HepG2 (cell line): ENCODE measurements around the gene AMDHD1.

Experiments
- CEBPG ChIP-seq: IDR thresholded peaks from 2 replicates; pipeline ENCODE4 v1.6.1; 2016
- CREB1 ChIP-seq, 2 experiments: fragments of 450-650 bp in 1 of 2; IDR thresholded peaks; 2 replicates each; pipeline ENCODE4 v1.6.1; 2016 to 2017; ENCODE audit warnings: control low read depth in 1 of 2, mild to moderate bottlenecking in 1 of 2, missing compliant biosample characterization in 1 of 2, missing genetic modification characterization in 1 of 2
- CTCF ChIP-seq: sonication (generic); formaldehyde crosslinking; IDR thresholded peaks from 2 replicates; pipeline ENCODE4 v1.5.0; 2020; ENCODE audit warnings: mild to moderate bottlenecking, missing genetic modification reagents, moderate library complexity
- MEIS2 ChIP-seq: sonication (generic); formaldehyde crosslinking; IDR thresholded peaks from 2 replicates; pipeline ENCODE4 v1.9.0; 2021; ENCODE audit warnings: mild to moderate bottlenecking, missing genetic modification reagents
- NFE2L1 ChIP-seq: sonication (generic); formaldehyde crosslinking; IDR thresholded peaks from 2 replicates; pipeline ENCODE4 v1.4.0; 2020; ENCODE audit warnings: missing genetic modification reagents, mild to moderate bottlenecking, borderline replicate concordance
- POLR2A ChIP-seq, 2 experiments: IDR thresholded peaks; 2 replicates each; pipeline ENCODE4 v1.6.1; 2011; ENCODE audit warnings: low read depth in 2 of 2, low read length in 2 of 2, mild to moderate bottlenecking in 1 of 2, moderate library complexity in 1 of 2; ENCODE audit not compliant: insufficient read depth in 1 of 2
- PREB ChIP-seq: sonication (generic); formaldehyde crosslinking; IDR thresholded peaks from 2 replicates; pipeline ENCODE4 v1.4.0; 2020; ENCODE audit warnings: missing genetic modification reagents
- USF2 ChIP-seq, 2 experiments: sonication (generic) in 1 of 2; formaldehyde crosslinking in 1 of 2; IDR thresholded peaks; 2 replicates each; pipeline versions ENCODE4 v1.5.1 to v1.6.1; 2011 to 2020; ENCODE audit warnings: borderline replicate concordance in 1 of 2, low read depth in 1 of 2, low read length in 1 of 2, mild to moderate bottlenecking in 1 of 2, missing genetic modification reagents in 1 of 2, moderate library complexity in 1 of 2
- ZFY ChIP-seq: sonication (generic); formaldehyde crosslinking; IDR thresholded peaks from 2 replicates; pipeline ENCODE4 v1.4.0; 2020; ENCODE audit warnings: missing genetic modification reagents
- ZNF12 ChIP-seq: sonication (generic); formaldehyde crosslinking; IDR thresholded peaks from 2 replicates; pipeline ENCODE4 v1.5.0; 2020; ENCODE audit warnings: missing genetic modification reagents
- ZNF569 ChIP-seq: sonication (generic); formaldehyde crosslinking; IDR thresholded peaks from 2 replicates; pipeline ENCODE4 v1.5.0; 2020; ENCODE audit warnings: mild to moderate bottlenecking, missing genetic modification reagents, moderate library complexity, borderline replicate concordance
- ZNF574 ChIP-seq: sonication (generic); formaldehyde crosslinking; IDR thresholded peaks from 2 replicates; pipeline ENCODE4 v1.4.0; 2020; ENCODE audit warnings: missing genetic modification reagents

- no peak for TF ChIP-seq ZNF12
- TF ChIP-seq PREB (CRISPR knock-in tag): no peak
- no peak for TF ChIP-seq USF2 (IDR thresholded peaks at IDR 0.05; ENCODE audit: low read depth, low read length)
- TF ChIP-seq USF2 (CRISPR knock-in tag; IDR thresholded peaks at IDR 0.05; ENCODE audit: borderline replicate concordance): no peak
- TF ChIP-seq CTCF: no peak
- no peak for TF ChIP-seq POLR2A (IDR thresholded peaks at IDR 0.05; ENCODE audit: insufficient read depth in 1 of 2, low read depth in 2 of 2, low read length in 2 of 2)
- no peak for TF ChIP-seq CREB1 (IDR thresholded peaks at IDR 0.05)
- TF ChIP-seq CREB1 (CRISPR knock-in tag; IDR thresholded peaks at IDR 0.05): no peak
- TF ChIP-seq ZFY (CRISPR knock-in tag): no peak
- TF ChIP-seq ZNF574 (CRISPR knock-in tag): no peak
- no peak for TF ChIP-seq NFE2L1 (CRISPR knock-in tag)
- TF ChIP-seq CEBPG: no peak
- no peak for TF ChIP-seq MEIS2 (CRISPR knock-in tag)
- no peak for TF ChIP-seq ZNF569 (CRISPR knock-in tag)
Measured at GRCh38 chr12:95978351-95978750, 35.2 kb downstream of the AMDHD1 start.
